PC-3 (cell line): ENCODE results near the gene SLFN5. TPM values are rescaled to one million over a fixed set of nuclear protein-coding genes. Genes with fewer than 3 reads are reported as not detected.
"Not testable (repeated sequence)": the region's sequence is repeated elsewhere in the genome, so short reads cannot be mapped to it uniquely, and the experiment has no call there.

Experiments
- ATAC-seq: fragments of 200-7000 bp; cut with Tn5 transposase; 2 replicates; pipeline ENCODE4 v1.9.1; 2020; ENCODE audit warnings: mild to moderate bottlenecking, moderate library complexity
- BruUV-seq: library from RNA; stranded (reverse); fragments of 400-500 nt; replicated peaks from 2 replicates; lab custom pipeline; 2021; lab: Mats Ljungman, UMichigan
- CTCF ChIA-PET: fragments of 300-600 bp; sonication (Branson Sonifier 250); formaldehyde crosslinking; loops from one replicate; lab custom pipeline; 2022; ENCODE audit warnings: antibody characterized with exemption; lab: Charles Lee
- POLR2A ChIA-PET: fragments of 300-600 bp; sonication (Branson Sonifier 250); formaldehyde crosslinking; loops from one replicate; lab custom pipeline; 2022; ENCODE audit warnings: antibody characterized with exemption; ENCODE audit not compliant: unreplicated experiment; lab: Charles Lee
- DNase-seq: peaks from one replicate; pipeline ENCODE4 v3.0.0-alpha.2; 2015
- H2AFZ ChIP-seq: fragments of 300-600 bp; sonication (generic); 2 replicates; pipeline ENCODE4 v1.6.0; 2016; ENCODE audit warnings: antibody characterized with exemption, low read length
- H3F3A ChIP-seq: fragments of 300-600 bp; sonication (generic); one replicate; pipeline ENCODE4 v1.6.0; 2017; ENCODE audit warnings: antibody characterized with exemption, low read length, control low read depth, mild to moderate bottlenecking; ENCODE audit not compliant: unreplicated experiment
- H3K27ac ChIP-seq: fragments of 300-600 bp; sonication (generic); 2 replicates; pipeline ENCODE4 v1.5.1; 2016; ENCODE audit warnings: mild to moderate bottlenecking, low read length
- H3K27me3 ChIP-seq: fragments of 300-600 bp; sonication (generic); 2 replicates; pipeline ENCODE4 v1.6.1; 2016; ENCODE audit warnings: low read length, mixed read lengths
- H3K36me3 ChIP-seq: fragments of 300-600 bp; sonication (generic); 2 replicates; pipeline ENCODE4 v1.6.1; 2016; ENCODE audit warnings: low read depth, mixed run types, low read length, mixed read lengths
- H3K4me1 ChIP-seq: fragments of 300-600 bp; sonication (generic); 2 replicates; pipeline ENCODE4 v1.5.1; 2016; ENCODE audit warnings: low read length; ENCODE audit not compliant: insufficient read depth
- H3K4me2 ChIP-seq: fragments of 300-600 bp; sonication (generic); 2 replicates; pipeline ENCODE4 v1.6.0; 2016; ENCODE audit warnings: low read length
- H3K4me3 ChIP-seq: fragments of 300-600 bp; sonication (generic); 2 replicates; pipeline ENCODE4 v1.5.1; 2016; ENCODE audit warnings: mild to moderate bottlenecking, low read length, mixed read lengths
- H3K79me2 ChIP-seq: fragments of 300-600 bp; sonication (generic); 2 replicates; pipeline ENCODE4 v1.6.1; 2017; ENCODE audit warnings: low read length, mixed read lengths
- H3K9ac ChIP-seq: fragments of 300-600 bp; sonication (generic); 2 replicates; pipeline ENCODE4 v1.6.0; 2016; ENCODE audit warnings: mild to moderate bottlenecking, low read length
- H3K9me2 ChIP-seq: fragments of 300-600 bp; sonication (generic); replicated peaks from 2 replicates; pipeline ENCODE4 v1.6.1; 2016; ENCODE audit warnings: mixed run types, low read length, mixed read lengths
- H3K9me3 ChIP-seq: fragments of 300-600 bp; sonication (generic); 2 replicates; pipeline ENCODE4 v1.6.1; 2016; ENCODE audit warnings: low read length, mixed read lengths
- H4K20me1 ChIP-seq: fragments of 300-600 bp; sonication (generic); 2 replicates; pipeline ENCODE4 v1.6.1; 2016; ENCODE audit warnings: low read length, mixed read lengths
- EZH2 ChIP-seq: fragments of 300-600 bp; sonication (generic); IDR thresholded peaks from one replicate; pipeline ENCODE4 v1.6.1; 2017; ENCODE audit warnings: antibody characterized with exemption, mild to moderate bottlenecking, low read length; ENCODE audit not compliant: unreplicated experiment
- EZH2phosphoT487 ChIP-seq: fragments of 300-600 bp; sonication (generic); IDR thresholded peaks from 2 replicates; pipeline ENCODE4 v1.6.1; 2018; ENCODE audit warnings: mild to moderate bottlenecking, antibody characterized with exemption, low read length, borderline replicate concordance
- intact Hi-C: fragments of 100-400 bp; cut with micrococcal nuclease; formaldehyde crosslinking; loops from 2 replicates; pipeline ENCODE4 v1.9.0; 2023
- total RNA-seq: library from RNA; depleted of rRNA; stranded (reverse); fragments of >200 nt; gene quantifications from 2 replicates; pipeline ENCODE4 v1.2.3, GENCODE V29; 2014
- TF ChIP-seq, protein P1 (sequence below): fragments of 300-600 bp; sonication (generic); conservative IDR thresholded peaks from 2 replicates; pipeline ENCODE4 v1.5.1; 2017; ENCODE audit warnings: antibody characterized with exemption, low read depth, mild to moderate bottlenecking, low read length

SLFN5 gene
- total RNA-seq, 1 experiment from 2014 or later, result 14.5 TPM

DNA sequence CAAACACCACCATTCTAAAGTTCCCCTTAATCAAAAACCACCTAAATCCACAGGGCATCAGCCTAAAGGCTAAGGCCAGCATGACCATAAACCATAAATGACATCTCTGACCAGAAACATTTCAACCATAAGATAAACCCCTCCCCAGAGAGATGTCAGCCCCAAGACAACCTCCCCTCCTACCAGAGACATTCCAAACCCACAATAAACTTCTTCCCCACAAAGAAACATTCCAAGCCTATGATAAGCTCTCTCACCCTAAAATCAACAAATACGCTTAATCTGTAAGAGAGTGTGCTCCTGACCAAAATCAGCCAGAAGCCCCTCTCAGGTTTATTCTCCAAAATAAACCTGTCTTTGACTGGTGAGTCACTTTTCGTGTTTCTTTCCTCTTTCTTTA, 54.8 kb downstream of the SLFN5 start:
- ChIA-PET POLR2A (no interaction called here), CTCF (no interaction called here)
- H3F3A ChIP-seq, result no peaks in the 10 kb centered on the region
- DNase-seq (peak; percentile 8), ATAC-seq (no peak)
- H3K9me3 ChIP-seq, result no peaks in the 10 kb centered on the region
- H4K20me1 ChIP-seq, result no peaks in the 10 kb centered on the region
- H3K27me3 ChIP-seq, result no peaks in the 10 kb centered on the region
- H3K4me1 ChIP-seq, result peaks cover 10% of the 10 kb centered on the region
- no peaks in the 10 kb centered on the region for H3K36me3 ChIP-seq
- H3K4me3 ChIP-seq, result no peak overlapping the region
- TF ChIP-seq EZH2phosphoT487, result no peak
- TF ChIP-seq, protein P1, sequence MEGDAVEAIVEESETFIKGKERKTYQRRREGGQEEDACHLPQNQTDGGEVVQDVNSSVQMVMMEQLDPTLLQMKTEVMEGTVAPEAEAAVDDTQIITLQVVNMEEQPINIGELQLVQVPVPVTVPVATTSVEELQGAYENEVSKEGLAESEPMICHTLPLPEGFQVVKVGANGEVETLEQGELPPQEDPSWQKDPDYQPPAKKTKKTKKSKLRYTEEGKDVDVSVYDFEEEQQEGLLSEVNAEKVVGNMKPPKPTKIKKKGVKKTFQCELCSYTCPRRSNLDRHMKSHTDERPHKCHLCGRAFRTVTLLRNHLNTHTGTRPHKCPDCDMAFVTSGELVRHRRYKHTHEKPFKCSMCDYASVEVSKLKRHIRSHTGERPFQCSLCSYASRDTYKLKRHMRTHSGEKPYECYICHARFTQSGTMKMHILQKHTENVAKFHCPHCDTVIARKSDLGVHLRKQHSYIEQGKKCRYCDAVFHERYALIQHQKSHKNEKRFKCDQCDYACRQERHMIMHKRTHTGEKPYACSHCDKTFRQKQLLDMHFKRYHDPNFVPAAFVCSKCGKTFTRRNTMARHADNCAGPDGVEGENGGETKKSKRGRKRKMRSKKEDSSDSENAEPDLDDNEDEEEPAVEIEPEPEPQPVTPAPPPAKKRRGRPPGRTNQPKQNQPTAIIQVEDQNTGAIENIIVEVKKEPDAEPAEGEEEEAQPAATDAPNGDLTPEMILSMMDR, result no peak
- no peak for TF ChIP-seq EZH2
- H3K27ac ChIP-seq, result no peak overlapping the region
- H3K4me2 ChIP-seq, result no peak overlapping the region
- no peaks in the 10 kb centered on the region for H3K79me2 ChIP-seq
- intact Hi-C loops, result no loop called here
- BruUV-seq, result no TSS peak
- H3K9me2 ChIP-seq, result no peaks in the 10 kb centered on the region
- no peak overlapping the region for H3K9ac ChIP-seq
- H2AFZ ChIP-seq, result no peak overlapping the region

DNA sequence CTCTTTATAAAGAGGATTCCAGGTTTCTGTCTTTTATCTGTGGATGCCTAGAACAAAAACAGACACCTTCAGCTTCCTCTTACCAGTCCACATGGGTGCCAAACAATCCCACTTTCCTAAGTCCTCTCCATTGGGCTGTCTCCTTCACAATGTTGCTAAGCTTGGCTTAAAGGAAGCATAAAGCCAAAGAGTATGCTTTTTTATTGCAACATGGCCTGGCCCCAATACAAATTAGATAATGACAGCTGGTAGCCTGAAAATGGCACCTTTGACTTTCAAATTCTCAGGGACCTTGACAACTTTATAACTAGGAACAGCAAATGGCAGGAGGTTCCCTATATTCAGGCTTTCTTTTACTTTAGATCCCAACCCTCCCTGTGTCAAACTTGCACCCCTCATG, 55.8 kb downstream of the SLFN5 start:
- Histone ChIP-seq H3K27ac (no peak overlapping the region), H2AFZ (no peak overlapping the region), H3K79me2 (no peaks in the 10 kb centered on the region), H4K20me1 (no peaks in the 10 kb centered on the region), H3K36me3 (no peaks in the 10 kb centered on the region), H3K9me2 (no peaks in the 10 kb centered on the region), H3K9ac (no peak overlapping the region), H3K4me2 (0 out of 2 replicates have a peak overlapping the region, but pooled peaks have one; percentile 24), H3K9me3 (no peaks in the 10 kb centered on the region), H3F3A (no peaks in the 10 kb centered on the region), H3K4me1 (peaks cover 10% of the 10 kb centered on the region), H3K27me3 (no peaks in the 10 kb centered on the region), H3K4me3 (no peak overlapping the region)
- no peak for TF ChIP-seq EZH2
- CTCF ChIA-PET, result no interaction called here
- POLR2A ChIA-PET, result no interaction called here
- DNase-seq (no peak), ATAC-seq (no peak)
- no TSS peak for BruUV-seq
- intact Hi-C loops, result no loop called here

DNA sequence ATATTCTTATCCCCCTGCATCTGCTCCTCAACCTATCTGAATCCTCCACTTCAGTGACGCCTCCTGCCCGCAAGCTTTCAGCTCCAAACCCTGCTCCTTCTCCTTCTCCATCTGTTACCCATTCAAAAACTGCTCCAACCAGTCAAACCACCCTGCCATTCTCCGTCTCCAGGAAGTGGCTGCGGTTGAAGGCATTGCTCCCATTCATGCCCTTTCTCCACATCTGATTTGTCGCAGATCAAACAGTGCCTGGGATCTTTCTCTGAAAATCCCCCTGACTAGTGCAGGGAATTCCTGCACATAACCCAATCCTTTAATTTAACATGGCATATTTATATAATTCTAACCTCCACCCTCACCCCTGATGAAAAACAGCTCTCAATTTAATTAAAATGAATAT, 56.3 kb downstream of the SLFN5 start:
- Histone ChIP-seq H3K27me3 (no peaks in the 10 kb centered on the region), H3K9ac (no peak overlapping the region), H2AFZ (no peak overlapping the region), H3K4me1 (peaks cover 10% of the 10 kb centered on the region), H3F3A (no peaks in the 10 kb centered on the region), H3K4me3 (no peak overlapping the region), H4K20me1 (no peaks in the 10 kb centered on the region), H3K9me2 (no peaks in the 10 kb centered on the region), H3K79me2 (no peaks in the 10 kb centered on the region), H3K4me2 (peak overlapping the region; percentile 24), H3K36me3 (no peaks in the 10 kb centered on the region), H3K9me3 (no peaks in the 10 kb centered on the region), H3K27ac (peak overlapping the region; percentile 28; the same call in 1 of the 2 replicates)
- DNase-seq (peak; percentile 81), ATAC-seq (peak; percentile 57; the same call in 1 of the 2 replicates)
- ChIA-PET POLR2A (no interaction called here), CTCF (no interaction called here)
- intact Hi-C loops, result no loop called here
- no peak for TF ChIP-seq EZH2
- no peak for TF ChIP-seq EZH2phosphoT487
- TF ChIP-seq, protein P1, result no peak
- no TSS peak for BruUV-seq

DNA sequence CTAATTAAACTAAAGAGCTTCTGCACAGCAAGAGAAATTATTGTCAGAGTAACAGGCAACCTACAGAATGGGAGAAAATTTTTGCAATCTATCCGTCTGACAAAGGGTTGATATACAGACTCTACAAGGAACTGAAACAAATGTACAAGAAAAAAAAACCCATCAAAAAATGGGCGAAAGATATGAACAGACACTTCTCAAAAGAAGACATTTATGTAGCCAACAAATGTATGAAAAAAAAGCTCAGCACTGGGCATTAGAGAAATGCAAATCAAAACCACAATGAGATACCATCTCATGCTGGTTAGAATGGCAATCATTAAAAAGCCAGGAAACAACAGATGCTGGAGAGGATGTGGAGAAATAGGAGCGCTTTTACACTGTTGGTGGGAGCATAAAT, 66.5 kb downstream of the SLFN5 start:
- CTCF ChIA-PET, H3F3A ChIP-seq, DNase-seq, H3K4me3 ChIP-seq, intact Hi-C loops, H3K4me2 ChIP-seq, POLR2A ChIA-PET, H3K4me1 ChIP-seq, H3K27ac ChIP-seq, H3K27me3 ChIP-seq, H3K9me2 ChIP-seq, H3K79me2 ChIP-seq, ATAC-seq, H2AFZ ChIP-seq, H3K9ac ChIP-seq, H4K20me1 ChIP-seq, H3K9me3 ChIP-seq, H3K36me3 ChIP-seq, BruUV-seq: not testable (repeated sequence)
